PC-9 (cell line): ENCODE data around the gene PARVG. TPM values are rescaled to one million over a fixed set of nuclear protein-coding genes. Genes with fewer than 3 reads are reported as not detected.

ENCODE experiments used
- BruUV-seq: library from RNA; stranded (reverse); fragments of 400-500 nt; replicated peaks from 2 replicates; lab custom pipeline; 2021; lab: Mats Ljungman, UMichigan
- CTCF ChIA-PET: fragments of 300-600 bp; sonication (Branson Sonifier 250); formaldehyde crosslinking; loops from one replicate; lab custom pipeline; 2022; ENCODE audit warnings: antibody characterized with exemption; lab: Charles Lee
- POLR2A ChIA-PET: fragments of 300-600 bp; sonication (Branson Sonifier 250); formaldehyde crosslinking; loops from one replicate; lab custom pipeline; 2022; ENCODE audit warnings: antibody characterized with exemption; ENCODE audit not compliant: unreplicated experiment; lab: Charles Lee
- DNase-seq, 2 experiments: peaks; one replicate each; pipeline versions ENCODE4 v3.0.0 to v3.0.0-alpha.2; 2015 to 2022; ENCODE audit warnings: mixed read lengths in 1 of 2
- H2AFZ ChIP-seq: fragments of 200-600 bp; sonication (generic); 2 replicates; pipeline ENCODE4 v1.8.1; 2017; ENCODE audit warnings: antibody characterized with exemption
- H3F3A ChIP-seq: fragments of 200-600 bp; sonication (generic); 2 replicates; pipeline ENCODE4 v1.8.1; 2017; ENCODE audit warnings: antibody characterized with exemption, mild to moderate bottlenecking, low read depth; ENCODE audit not compliant: insufficient read depth
- H3K27ac ChIP-seq: fragments of 200-600 bp; sonication (generic); 2 replicates; pipeline ENCODE4 v1.6.1; 2016; ENCODE audit warnings: mixed run types
- H3K27me3 ChIP-seq: fragments of 200-600 bp; sonication (generic); 2 replicates; pipeline ENCODE4 v1.6.1; 2016; ENCODE audit warnings: low read depth, mixed run types; ENCODE audit not compliant: insufficient read depth
- H3K36me3 ChIP-seq: fragments of 200-600 bp; sonication (generic); 2 replicates; pipeline ENCODE4 v1.6.1; 2016; ENCODE audit warnings: low read depth, mixed run types
- H3K4me1 ChIP-seq: fragments of 200-600 bp; sonication (generic); replicated peaks from 2 replicates; pipeline ENCODE4 v1.6.1; 2016; ENCODE audit warnings: mixed run types; ENCODE audit not compliant: insufficient read depth
- H3K4me2 ChIP-seq: fragments of 200-600 bp; sonication (generic); 2 replicates; pipeline ENCODE4 v1.6.1; 2017; ENCODE audit warnings: mixed run types
- H3K4me3 ChIP-seq: fragments of 200-600 bp; sonication (generic); 2 replicates; pipeline ENCODE4 v1.6.1; 2016; ENCODE audit warnings: mixed run types
- H3K79me2 ChIP-seq: fragments of 200-600 bp; sonication (generic); 2 replicates; pipeline ENCODE4 v1.6.1; 2017; ENCODE audit warnings: low read depth, mixed run types
- H3K9me2 ChIP-seq: fragments of 200-600 bp; sonication (generic); 2 replicates; pipeline ENCODE4 v1.8.1; 2017; ENCODE audit warnings: mild to moderate bottlenecking; ENCODE audit not compliant: insufficient read depth
- H3K9me3 ChIP-seq: fragments of 200-600 bp; sonication (generic); 2 replicates; pipeline ENCODE4 v1.8.1; 2016; ENCODE audit warnings: low read depth; ENCODE audit not compliant: insufficient read depth
- H4K20me1 ChIP-seq: fragments of 200-600 bp; sonication (generic); 2 replicates; pipeline ENCODE4 v1.8.1; 2017; ENCODE audit not compliant: insufficient read depth
- CTCF ChIP-seq: fragments of 200-600 bp; sonication (generic); conservative IDR thresholded peaks from 2 replicates; pipeline ENCODE4 v1.6.1; 2017; ENCODE audit warnings: mixed run types, antibody characterized with exemption, mild to moderate bottlenecking, moderate library complexity
- EZH2 ChIP-seq: fragments of 200-600 bp; sonication (generic); IDR thresholded peaks from 2 replicates; pipeline ENCODE4 v1.8.0; 2017; ENCODE audit warnings: antibody characterized with exemption, low read depth
- intact Hi-C: fragments of 100-400 bp; cut with micrococcal nuclease; formaldehyde crosslinking; loops from one replicate; pipeline ENCODE4 v1.10.0; 2022; ENCODE audit not compliant: unreplicated experiment
- total RNA-seq: library from RNA; stranded (reverse); gene quantifications from 2 replicates; pipeline ENCODE4 v1.2.3, GENCODE V29; 2021

Gene PARVG
- total RNA-seq, 1 experiment from 2014 or later: not detected

DNA sequence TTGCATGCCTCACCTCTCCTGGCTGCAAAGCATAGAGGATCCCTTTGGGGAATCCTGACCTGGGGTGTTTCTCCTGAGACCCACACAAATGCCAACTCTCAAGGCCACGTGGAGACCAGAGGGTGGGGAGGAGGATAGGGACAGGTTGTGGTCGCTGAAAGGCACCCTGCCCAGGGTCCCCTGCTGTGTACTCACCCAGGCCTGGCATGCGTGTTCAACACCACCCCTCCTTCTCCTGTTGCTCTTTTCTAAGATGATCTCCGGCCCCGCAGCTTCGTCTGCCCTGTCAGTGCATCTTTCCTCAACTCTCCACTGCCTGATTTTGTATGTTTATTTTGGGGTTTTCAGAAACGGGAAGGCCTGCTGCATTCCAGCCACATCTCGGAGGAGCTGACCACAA lies 44.6 kb upstream of the PARVG start:
- no TSS peak for BruUV-seq

DNA sequence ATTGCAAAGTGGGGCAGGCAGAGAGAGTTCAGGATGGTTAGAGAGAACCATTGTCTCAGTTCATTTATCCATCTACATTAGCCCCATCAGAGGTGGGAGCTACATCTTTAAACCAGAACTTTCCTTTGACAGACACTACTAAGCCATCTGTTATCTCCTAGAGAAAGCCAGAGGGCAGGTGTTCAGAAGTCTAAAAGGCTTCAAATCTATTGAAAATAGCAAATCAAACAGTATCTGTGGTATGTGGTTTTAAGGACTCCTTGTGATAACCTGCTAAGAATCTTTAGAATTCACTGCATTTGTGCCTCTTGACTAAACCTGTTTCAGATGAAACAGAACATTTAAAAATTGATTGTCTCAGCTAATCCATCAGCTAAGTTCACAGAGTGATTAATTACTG lies 43.9 kb upstream of the PARVG start:
- peaks cover 6% of the 10 kb centered on the region; the same call in 1 of the 2 replicates for H3K36me3 ChIP-seq

More for the DNA sequence above, 44.6 kb upstream of the PARVG start:
- no peaks in the 10 kb centered on the region for H3K4me1 ChIP-seq
- H3K27ac ChIP-seq: no peak overlapping the region
- intact Hi-C loops: no loop called here
- TF ChIP-seq CTCF: no peak
- TF ChIP-seq EZH2: no peak
- ChIA-PET CTCF (no interaction called here), POLR2A (no interaction called here)
- no peak overlapping the region for H3K4me2 ChIP-seq
- peaks cover 14% of the 10 kb centered on the region; the same call in 1 of the 2 replicates for H3K9me3 ChIP-seq
- no peaks in the 10 kb centered on the region for H3K27me3 ChIP-seq
- H2AFZ ChIP-seq: no peak overlapping the region
- no peaks in the 10 kb centered on the region for H4K20me1 ChIP-seq
- H3K79me2 ChIP-seq: no peaks in the 10 kb centered on the region
- no peaks in the 10 kb centered on the region for H3K9me2 ChIP-seq
- no peak overlapping the region for H3K4me3 ChIP-seq
- no peaks in the 10 kb centered on the region for H3F3A ChIP-seq
- DNase-seq: no peak
- H3K36me3 ChIP-seq: peaks cover 6% of the 10 kb centered on the region; the same call in 1 of the 2 replicates

GRCh38 chr22:44137415-44137814 lies 43.3 kb upstream of the PARVG start:
- intact Hi-C loops: no loop called here
- H3K9me3 ChIP-seq: peaks cover 14% of the 10 kb centered on the region; the same call in 1 of the 2 replicates
- H3K9me2 ChIP-seq: no peaks in the 10 kb centered on the region
- CTCF ChIA-PET: no interaction called here
- H3K79me2 ChIP-seq: no peaks in the 10 kb centered on the region
- no peaks in the 10 kb centered on the region for H3K27me3 ChIP-seq
- TF ChIP-seq EZH2: no peak
- no peak for TF ChIP-seq CTCF
- H2AFZ ChIP-seq: no peak overlapping the region
- no peak overlapping the region for H3K4me2 ChIP-seq
- BruUV-seq: no TSS peak
- H3K4me3 ChIP-seq: no peak overlapping the region
- POLR2A ChIA-PET: no interaction called here
- no peaks in the 10 kb centered on the region for H3F3A ChIP-seq
- H4K20me1 ChIP-seq: no peaks in the 10 kb centered on the region
- H3K36me3 ChIP-seq: peaks cover 6% of the 10 kb centered on the region; the same call in 1 of the 2 replicates
- H3K27ac ChIP-seq: no peak overlapping the region
- DNase-seq: no peak
- H3K4me1 ChIP-seq: no peaks in the 10 kb centered on the region

More for the DNA sequence above, 43.9 kb upstream of the PARVG start:
- Histone ChIP-seq H3K4me1 (no peaks in the 10 kb centered on the region), H3K9me2 (no peaks in the 10 kb centered on the region), H3K9me3 (peaks cover 14% of the 10 kb centered on the region; the same call in 1 of the 2 replicates), H3F3A (no peaks in the 10 kb centered on the region), H3K4me2 (no peak overlapping the region), H3K27ac (no peak overlapping the region), H3K79me2 (no peaks in the 10 kb centered on the region), H3K4me3 (no peak overlapping the region), H3K27me3 (no peaks in the 10 kb centered on the region), H2AFZ (no peak overlapping the region), H4K20me1 (no peaks in the 10 kb centered on the region)
- POLR2A ChIA-PET: no interaction called here
- intact Hi-C loops: no loop called here
- TF ChIP-seq EZH2: no peak
- no peak for TF ChIP-seq CTCF
- CTCF ChIA-PET: no interaction called here
- no TSS peak for BruUV-seq
- no peak for DNase-seq
